Fibroblast of skin of left quadriceps (primary cell): ENCODE measurements around the gene OR2B3.
"Not testable (repeated sequence)": the region's sequence is repeated elsewhere in the genome, so short reads cannot be mapped to it uniquely, and the experiment has no call there.

Source experiments
- DNase-seq, 2 experiments: peaks; one replicate each; pipeline ENCODE4 v3.0.0-alpha.2; 2013; ENCODE audit warnings: low read depth in 2 of 2

OR2B3 gene, protein sequence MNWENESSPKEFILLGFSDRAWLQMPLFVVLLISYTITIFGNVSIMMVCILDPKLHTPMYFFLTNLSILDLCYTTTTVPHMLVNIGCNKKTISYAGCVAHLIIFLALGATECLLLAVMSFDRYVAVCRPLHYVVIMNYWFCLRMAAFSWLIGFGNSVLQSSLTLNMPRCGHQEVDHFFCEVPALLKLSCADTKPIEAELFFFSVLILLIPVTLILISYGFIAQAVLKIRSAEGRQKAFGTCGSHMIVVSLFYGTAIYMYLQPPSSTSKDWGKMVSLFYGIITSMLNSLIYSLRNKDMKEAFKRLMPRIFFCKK

GRCh38 chr6:29087213-29087612 lies at the start of gene OR2B3:
OR2B3 (minus strand) TSS chr6:29087313; CDS start chr6:29087248, 65 bp downstream.
- DNase-seq = no peak

- no peak for DNase-seq
Measured at GRCh38 chr6:29131691-29132090, 44.6 kb upstream of the OR2B3 start.

- DNase-seq = no peak
Measured at GRCh38 chr6:29130644-29131043, 43.5 kb upstream of the OR2B3 start.

DNA sequence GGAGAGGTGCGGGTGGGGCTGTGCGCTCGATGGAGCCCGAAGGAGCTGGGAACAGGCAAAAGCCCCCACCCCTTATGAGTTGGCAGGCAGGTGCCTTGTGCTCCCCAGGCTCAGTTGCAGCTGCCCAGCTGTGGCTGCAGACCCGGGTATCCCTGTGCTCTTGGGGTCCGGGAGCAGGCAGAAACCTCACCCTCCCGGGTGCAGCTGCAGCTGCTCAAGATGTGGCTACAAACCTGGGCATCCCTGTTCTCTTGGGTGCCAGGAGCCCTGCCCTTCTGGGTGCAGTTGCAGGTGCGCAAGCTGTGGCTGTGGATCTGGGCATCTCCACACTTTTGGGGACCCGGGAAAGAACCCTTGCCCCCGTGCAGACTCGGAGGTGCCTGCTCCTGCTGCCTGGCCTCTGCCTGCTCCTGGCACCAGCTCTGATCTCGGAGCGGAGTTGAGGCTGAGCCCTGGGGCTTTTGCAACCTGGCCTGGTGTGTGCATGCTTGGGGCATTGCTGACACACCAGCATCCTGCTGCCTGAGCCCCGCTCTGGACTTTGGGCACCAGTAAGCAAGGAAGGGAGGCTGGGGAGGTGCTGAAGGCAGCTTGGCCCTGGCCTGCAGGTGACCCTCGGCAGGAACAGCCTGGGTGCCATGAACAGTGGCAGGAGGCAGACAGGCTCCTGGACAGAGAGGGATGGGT lies 42.4 kb upstream of the OR2B3 start:
- DNase-seq = no peak

DNA sequence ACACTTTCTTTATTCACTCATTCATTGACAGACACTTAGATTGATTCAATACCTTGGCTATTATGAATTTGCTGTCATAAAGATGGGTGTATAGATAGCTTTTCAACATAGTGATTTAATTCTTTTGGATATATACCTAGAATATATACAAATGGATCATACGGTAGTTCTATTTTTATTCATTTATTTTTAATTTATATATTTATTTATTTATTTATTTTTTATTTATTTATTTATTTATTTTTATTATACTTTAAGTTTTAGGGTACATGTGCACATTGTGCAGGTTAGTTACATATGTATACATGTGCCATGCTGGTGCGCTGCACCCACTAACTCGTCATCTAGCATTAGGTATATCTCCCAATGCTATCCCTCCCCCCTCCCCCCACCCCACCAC lies 27.9 kb upstream of the OR2B3 start:
- not testable (repeated sequence) for DNase-seq

GRCh38 chr6:29112135-29112534 lies 25.0 kb upstream of the OR2B3 start:
- no peak for DNase-seq

- no peak for DNase-seq
Measured at GRCh38 chr6:29107758-29108157, 20.6 kb upstream of the OR2B3 start, which contains the start of gene OR2J3. OR2J3 (plus strand) TSS chr6:29108058; CDS start chr6:29111891, 3,833 bp downstream.

DNA sequence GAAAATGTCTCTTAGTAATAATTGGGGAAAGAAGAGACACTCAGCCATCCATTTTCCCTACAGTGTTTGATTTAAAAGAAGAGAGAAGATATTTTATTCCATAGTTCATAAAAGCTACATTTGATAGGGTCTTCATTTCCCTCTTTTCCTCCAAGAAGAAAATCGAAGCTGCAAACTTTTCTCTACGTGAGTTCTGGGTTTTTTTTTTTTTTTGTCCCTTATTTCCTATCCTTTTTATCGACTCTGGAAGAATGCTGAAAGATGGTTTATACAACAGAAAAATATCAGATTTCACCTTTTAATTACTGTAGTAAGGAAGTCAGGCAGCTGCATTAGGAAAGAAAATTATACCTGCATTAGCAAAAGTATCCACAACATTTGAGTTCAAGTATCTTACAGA lies 12.1 kb upstream of the OR2B3 start, which contains the start of gene OR2J1:
TSS of gene OR2J1 (plus strand) at position 301 of the 400 bp plus-strand sequence. CDS start 1,453 bp downstream, outside the sequence.
- DNase-seq = no peak

- no peak for DNase-seq
Measured at GRCh38 chr6:29097803-29098202, 10.7 kb upstream of the OR2B3 start.

DNA sequence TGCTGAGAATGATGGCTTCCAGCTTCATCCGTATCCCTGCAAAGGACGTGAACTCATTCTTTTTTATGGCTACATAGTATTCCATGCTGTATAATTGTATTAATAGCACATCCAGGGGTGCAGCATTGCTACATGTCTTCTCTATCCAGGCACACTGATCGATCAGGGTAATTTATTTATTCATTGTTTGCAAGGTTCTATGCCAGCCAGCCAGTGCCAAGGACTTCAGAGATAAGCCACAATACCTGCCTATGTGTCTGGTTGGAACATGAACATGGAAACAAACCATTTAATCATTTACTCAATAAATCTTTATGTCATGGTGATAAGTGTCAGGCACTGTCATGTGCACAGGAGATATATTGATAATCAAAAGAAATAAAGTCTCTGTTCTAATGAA lies 5.8 kb upstream of the OR2B3 start:
- no peak for DNase-seq

DNA sequence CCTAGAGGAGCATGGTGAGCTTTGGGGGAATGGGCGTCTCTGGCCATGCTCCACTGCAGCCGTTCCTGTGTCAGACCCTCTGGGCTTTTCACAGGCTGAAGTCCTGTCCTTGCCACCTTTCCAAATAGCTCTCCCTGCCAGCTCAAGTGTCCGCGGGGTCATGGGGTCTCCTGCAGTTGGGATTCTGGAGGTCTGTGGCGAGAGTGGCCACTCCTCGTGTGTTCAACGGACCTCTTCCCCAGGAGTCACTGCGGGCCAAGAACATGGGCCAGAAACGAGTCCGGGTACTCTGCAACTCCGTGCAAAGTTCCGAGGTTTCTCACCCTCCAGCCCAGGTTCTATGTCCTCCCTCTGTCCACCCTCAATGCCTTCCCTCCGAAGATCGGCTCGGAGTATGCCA lies 4.7 kb downstream of the OR2B3 start:
- DNase-seq = no peak

DNA sequence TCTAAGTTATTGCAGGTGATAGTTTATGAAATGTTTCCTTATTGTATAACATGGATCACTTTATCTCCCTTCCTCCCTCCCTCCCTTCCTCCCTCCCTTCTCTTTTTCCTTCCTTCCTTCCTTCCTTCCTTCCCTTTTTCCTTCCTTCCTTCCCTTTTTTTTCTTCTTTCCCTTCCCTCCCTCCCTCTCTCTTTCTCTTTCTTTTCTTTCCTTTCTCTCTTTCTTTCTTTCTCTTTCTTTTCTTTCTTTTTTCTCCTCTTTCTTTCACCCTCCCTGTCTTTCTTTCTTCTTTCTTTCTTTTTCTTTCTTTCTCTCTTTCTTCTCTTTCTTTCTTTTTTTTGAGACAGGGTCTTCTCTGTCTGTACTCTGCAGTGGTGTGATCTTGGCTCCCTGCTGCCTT lies 5.8 kb downstream of the OR2B3 start:
- no peak for DNase-seq

- no peak for DNase-seq
Measured at GRCh38 chr6:29079203-29079602, 7.9 kb downstream of the OR2B3 start.

- DNase-seq = no peak
Measured at GRCh38 chr6:29071831-29072723, 15.0 kb downstream of the OR2B3 start.

- DNase-seq = no peak
Measured at GRCh38 chr6:29051680-29052079, 35.4 kb downstream of the OR2B3 start.

- DNase-seq = no peak
Measured at GRCh38 chr6:29045075-29045474, 42.0 kb downstream of the OR2B3 start, which contains the start of gene OR2W1. OR2W1 (minus strand) TSS chr6:29045175; CDS start chr6:29045175, 0 bp downstream.
